Measurements from ENCODE around the gene GOLGA2. TPM values are rescaled to one million over a fixed set of nuclear protein-coding genes. Genes with fewer than 3 reads are reported as not detected.

The GOLGA2 gene
- total RNA-seq, 3 donors from 2014 or later: 87.7 to 121 (median 97.5) TPM

DNA sequence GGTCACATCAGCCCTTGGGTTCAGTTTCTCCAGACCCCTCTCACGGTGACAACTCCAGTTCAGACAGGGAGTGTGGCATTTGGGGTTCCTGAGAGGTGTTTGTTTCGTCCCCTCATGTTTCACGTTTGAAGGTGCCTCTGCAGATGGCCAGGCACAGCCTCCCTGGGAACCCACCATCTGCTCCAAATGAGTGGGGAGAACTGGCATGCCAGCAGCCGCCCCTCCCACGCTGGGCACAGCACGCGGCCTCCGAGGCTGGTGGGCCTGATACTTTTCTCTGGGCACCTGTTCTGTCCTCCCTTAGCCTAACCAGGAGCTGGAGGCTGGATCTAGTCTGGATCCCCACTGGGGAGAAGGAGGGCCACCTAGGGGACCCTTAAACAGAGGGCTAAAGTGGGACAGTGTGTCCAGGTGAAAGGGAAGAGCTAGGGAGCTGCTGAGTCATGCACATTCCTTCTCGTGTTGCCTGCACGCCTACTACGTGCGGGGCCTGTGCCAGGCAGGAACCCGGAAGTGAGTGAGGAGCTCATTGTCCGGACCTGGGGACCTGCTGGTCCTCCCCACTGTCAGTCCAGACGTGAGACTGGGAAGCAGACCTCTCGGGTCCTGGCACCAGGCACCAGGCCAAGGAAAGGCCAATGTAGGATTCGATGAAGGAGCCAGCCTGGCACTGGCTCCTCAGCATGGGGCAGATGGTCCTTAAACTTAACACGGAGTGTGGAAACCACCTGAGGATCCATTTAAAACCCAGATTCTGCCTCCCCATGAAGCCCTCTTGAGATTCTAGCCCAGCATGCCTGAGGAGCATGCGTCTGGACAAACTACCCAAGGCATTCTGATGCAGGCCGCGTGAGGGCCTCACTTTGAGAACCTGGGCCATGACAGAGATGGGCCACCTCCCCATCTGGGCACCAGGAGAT lies 61.0 kb downstream of the GOLGA2 start:
- no peak overlapping the region for H3K4me3 ChIP-seq
- intact Hi-C loops (cut with DNase I; ENCODE audit: low total_unique reads): loop anchor here (5.0 kb wide), 1 partner anchor 537 kb away; no protein-coding TSS in a partner anchor
- H3K36me3 ChIP-seq: no peaks in the 10 kb centered on the region
- TF ChIP-seq POLR2A (IDR thresholded peaks at IDR 0.05): no peak
- no peak for DNase-seq (ENCODE audit: low spot score in 2 of 2)
- H3K9me3 ChIP-seq: no peaks in the 10 kb centered on the region
- peak overlapping the region; percentile 71 to 85 for H3K27ac ChIP-seq
- no peaks in the 10 kb centered on the region for H3K27me3 ChIP-seq
- no peaks in the 10 kb centered on the region for H3K4me1 ChIP-seq

- Histone ChIP-seq H3K27ac (peak overlapping the region in 1 of 2 donors; percentile 85), H3K27me3 (no peaks in the 10 kb centered on the region), H3K36me3 (no peaks in the 10 kb centered on the region), H3K4me1 (no peaks in the 10 kb centered on the region), H3K4me3 (no peak overlapping the region), H3K9me3 (no peaks in the 10 kb centered on the region)
- intact Hi-C loops (cut with DNase I; ENCODE audit: low total_unique reads): no loop called here
- TF ChIP-seq POLR2A (IDR thresholded peaks at IDR 0.05): no peak
- TF ChIP-seq, protein P1, sequence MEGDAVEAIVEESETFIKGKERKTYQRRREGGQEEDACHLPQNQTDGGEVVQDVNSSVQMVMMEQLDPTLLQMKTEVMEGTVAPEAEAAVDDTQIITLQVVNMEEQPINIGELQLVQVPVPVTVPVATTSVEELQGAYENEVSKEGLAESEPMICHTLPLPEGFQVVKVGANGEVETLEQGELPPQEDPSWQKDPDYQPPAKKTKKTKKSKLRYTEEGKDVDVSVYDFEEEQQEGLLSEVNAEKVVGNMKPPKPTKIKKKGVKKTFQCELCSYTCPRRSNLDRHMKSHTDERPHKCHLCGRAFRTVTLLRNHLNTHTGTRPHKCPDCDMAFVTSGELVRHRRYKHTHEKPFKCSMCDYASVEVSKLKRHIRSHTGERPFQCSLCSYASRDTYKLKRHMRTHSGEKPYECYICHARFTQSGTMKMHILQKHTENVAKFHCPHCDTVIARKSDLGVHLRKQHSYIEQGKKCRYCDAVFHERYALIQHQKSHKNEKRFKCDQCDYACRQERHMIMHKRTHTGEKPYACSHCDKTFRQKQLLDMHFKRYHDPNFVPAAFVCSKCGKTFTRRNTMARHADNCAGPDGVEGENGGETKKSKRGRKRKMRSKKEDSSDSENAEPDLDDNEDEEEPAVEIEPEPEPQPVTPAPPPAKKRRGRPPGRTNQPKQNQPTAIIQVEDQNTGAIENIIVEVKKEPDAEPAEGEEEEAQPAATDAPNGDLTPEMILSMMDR (IDR thresholded peaks at IDR 0.05): no peak
- TF ChIP-seq POLR2AphosphoS5 (IDR thresholded peaks at IDR 0.05): no peak
- no peak for DNase-seq (ENCODE audit: low spot score in 2 of 2)
Observed at GRCh38 chr9:128213746-128214497, 61.9 kb downstream of the GOLGA2 start.

DNA sequence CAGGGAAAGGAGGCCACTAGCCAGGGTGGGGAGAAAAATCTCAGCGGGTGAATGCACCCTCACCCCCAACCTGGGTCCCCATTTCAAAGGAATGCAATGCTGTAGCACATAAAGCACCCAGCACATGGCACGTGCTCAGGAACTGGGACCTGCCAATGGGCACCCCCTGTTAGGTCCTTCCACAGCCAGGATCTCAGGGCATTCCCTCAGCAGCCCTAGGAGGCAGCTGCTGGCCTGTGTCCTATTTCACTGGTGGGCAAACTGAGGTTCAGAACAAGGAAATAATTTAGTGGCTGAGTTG lies 63.9 kb downstream of the GOLGA2 start:
- Histone ChIP-seq H3K4me1 (no peaks in the 10 kb centered on the region), H3K4me3 (no peak overlapping the region), H3K36me3 (no peaks in the 10 kb centered on the region), H3K9me3 (no peaks in the 10 kb centered on the region), H3K27ac (no peak overlapping the region), H3K27me3 (no peaks in the 10 kb centered on the region)
- TF ChIP-seq POLR2AphosphoS5 (IDR thresholded peaks at IDR 0.05) (no peak), POLR2A (IDR thresholded peaks at IDR 0.05) (no peak)
- TF ChIP-seq, protein P1 (IDR thresholded peaks at IDR 0.05): no peak
- intact Hi-C loops (cut with DNase I; ENCODE audit: low total_unique reads): no loop called here
- no peak for DNase-seq (ENCODE audit: low spot score in 2 of 2)

DNA sequence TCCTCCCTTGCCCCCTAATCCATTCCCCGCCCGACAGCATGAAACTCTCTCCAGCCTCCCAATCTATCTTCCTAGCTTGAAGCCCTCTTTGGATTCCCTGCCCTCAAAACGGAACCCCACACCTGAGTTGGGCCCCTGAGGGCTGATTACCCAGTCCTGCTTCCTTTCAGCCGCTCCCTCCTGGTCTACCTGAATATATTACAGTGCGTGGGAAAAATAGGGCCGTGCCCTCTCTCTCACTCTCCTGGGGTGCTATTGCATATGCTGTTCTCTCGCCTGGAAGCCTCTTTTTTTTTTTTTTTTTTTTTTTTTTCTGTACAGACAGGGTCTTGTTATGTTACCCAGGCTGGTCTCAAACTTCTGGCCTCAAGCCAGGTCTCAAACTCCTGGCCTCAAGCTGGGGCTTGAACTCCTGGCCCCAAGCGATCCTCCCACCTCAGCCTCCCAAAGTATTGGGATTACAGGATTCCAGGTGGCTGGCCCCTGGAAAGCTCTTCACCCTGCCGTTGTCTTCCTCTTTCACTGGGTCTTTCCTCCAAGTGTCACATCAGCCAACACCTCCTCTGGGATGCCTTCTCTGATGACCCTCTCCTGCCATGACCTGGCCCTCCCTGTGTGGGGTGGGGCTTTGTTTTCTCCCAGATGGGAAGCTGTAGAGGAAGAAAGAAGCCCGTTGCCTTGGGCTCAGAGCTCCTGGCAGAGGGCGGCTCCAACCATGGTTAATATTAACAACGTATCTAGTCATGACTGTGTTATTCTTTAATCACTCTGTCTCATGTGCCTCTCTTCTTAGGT lies 64.4 kb downstream of the GOLGA2 start:
- Histone ChIP-seq H3K4me3 (no peak overlapping the region), H3K4me1 (no peaks in the 10 kb centered on the region), H3K27ac (no peak overlapping the region), H3K27me3 (no peaks in the 10 kb centered on the region), H3K9me3 (no peaks in the 10 kb centered on the region), H3K36me3 (no peaks in the 10 kb centered on the region)
- no peak for TF ChIP-seq POLR2A (IDR thresholded peaks at IDR 0.05)
- intact Hi-C loops (cut with DNase I; ENCODE audit: low total_unique reads): no loop called here
- DNase-seq (ENCODE audit: low spot score in 2 of 2): no peak

DNA sequence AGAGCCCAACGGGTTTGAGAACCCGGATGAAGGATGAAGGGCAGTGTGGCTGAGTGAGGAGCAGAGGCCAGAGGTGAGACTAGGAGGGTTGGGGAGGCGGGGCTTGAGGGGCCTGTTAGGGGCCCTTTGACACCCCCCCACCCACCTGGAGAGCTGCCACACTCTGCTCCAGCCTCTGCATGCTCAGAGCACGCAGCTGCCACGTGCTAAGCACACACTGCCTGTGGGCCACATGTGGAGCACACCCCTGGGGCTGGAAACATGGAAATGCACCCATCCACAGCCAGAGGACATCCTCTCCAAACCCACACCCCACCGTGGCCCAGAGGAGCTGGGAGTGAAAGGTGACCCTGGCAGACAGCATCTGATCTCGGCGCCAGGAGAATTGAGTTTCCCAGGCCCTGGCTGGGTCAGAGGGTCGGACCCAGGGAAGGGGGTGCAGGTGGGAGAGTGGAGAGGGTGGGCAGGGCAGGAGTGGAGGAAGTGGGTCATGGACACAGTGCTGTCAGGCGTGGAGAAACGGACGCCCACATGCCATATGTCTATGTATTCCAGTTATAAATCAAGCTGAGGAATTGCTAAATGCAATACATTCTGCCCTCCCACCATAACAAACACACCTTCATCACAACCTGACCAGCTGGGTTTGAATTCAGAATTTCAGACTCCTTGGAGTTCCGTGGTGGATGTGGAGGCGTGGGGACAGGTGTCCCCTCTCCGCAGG lies 66.7 kb downstream of the GOLGA2 start:
- no peak overlapping the region for H3K4me3 ChIP-seq
- H3K4me1 ChIP-seq: no peaks in the 10 kb centered on the region
- DNase-seq (ENCODE audit: low spot score in 2 of 2): no peak
- no peaks in the 10 kb centered on the region for H3K36me3 ChIP-seq
- peak overlapping the region in 1 of 2 donors; percentile 41 for H3K27ac ChIP-seq
- intact Hi-C loops (cut with DNase I; ENCODE audit: low total_unique reads): no loop called here
- TF ChIP-seq POLR2A (IDR thresholded peaks at IDR 0.05) (no peak), POLR2AphosphoS5 (IDR thresholded peaks at IDR 0.05) (no peak)
- TF ChIP-seq, protein P1 (IDR thresholded peaks at IDR 0.05): no peak
- H3K27me3 ChIP-seq: no peaks in the 10 kb centered on the region
- H3K9me3 ChIP-seq: no peaks in the 10 kb centered on the region
